Astrocyte (in vitro differentiated cells and primary cell): ENCODE results near the gene CDHR5. TPM values are rescaled to one million over a fixed set of nuclear protein-coding genes. Genes with fewer than 3 reads are reported as not detected.

Experiments
- DNase-seq: peaks from one replicate; pipeline ENCODE4 v3.0.0-alpha.2; 2010; ENCODE audit warnings: low read depth
- FAIRE-seq: peaks from 2 replicates; lab custom pipeline; 2011; peaks lifted over from hg19 to GRCh38; lab: Jason Lieb, UNC
- H2AFZ ChIP-seq: 2 replicates; pipeline ENCODE4 v1.6.0; 2012; ENCODE audit warnings: low read depth, low read length, inconsistent platforms
- H3K27ac ChIP-seq: 2 replicates; pipeline ENCODE4 v1.5.1; 2011; ENCODE audit warnings: low read depth, low read length, inconsistent platforms
- H3K27me3 ChIP-seq: 2 replicates; pipeline ENCODE4 v1.6.0; 2011; ENCODE audit warnings: low read length, inconsistent platforms; ENCODE audit not compliant: insufficient read depth
- H3K36me3 ChIP-seq: 2 replicates; pipeline ENCODE4 v1.5.1; 2011; ENCODE audit warnings: low read length, inconsistent platforms; ENCODE audit not compliant: insufficient read depth
- H3K4me1 ChIP-seq: 2 replicates; pipeline ENCODE4 v1.5.1; 2011; ENCODE audit warnings: low read length, inconsistent platforms; ENCODE audit not compliant: insufficient read depth
- H3K4me2 ChIP-seq: 2 replicates; pipeline ENCODE4 v1.6.0; 2012; ENCODE audit warnings: low read length, inconsistent platforms
- H3K4me3 ChIP-seq: 2 replicates; pipeline ENCODE4 v1.5.1; 2011; ENCODE audit warnings: low read depth, mild to moderate bottlenecking, low read length, inconsistent platforms; ENCODE audit not compliant: insufficient read depth
- H3K79me2 ChIP-seq: 2 replicates; pipeline ENCODE4 v1.6.0; 2012; ENCODE audit warnings: mild to moderate bottlenecking, low read length, inconsistent platforms; ENCODE audit not compliant: insufficient read depth
- H3K9ac ChIP-seq: 2 replicates; pipeline ENCODE4 v1.6.0; 2012; ENCODE audit warnings: mild to moderate bottlenecking, low read length, inconsistent platforms
- H3K9me3 ChIP-seq: 2 replicates; pipeline ENCODE4 v1.5.1; 2012; ENCODE audit warnings: low read depth, mild to moderate bottlenecking, low read length, inconsistent platforms; ENCODE audit not compliant: insufficient read depth
- H4K20me1 ChIP-seq: 2 replicates; pipeline ENCODE4 v1.6.0; 2012; ENCODE audit warnings: low read length, inconsistent platforms; ENCODE audit not compliant: insufficient read depth
- H3K27ac Mint-ChIP-seq: one replicate; pipeline ENCODE4 v1.8.0; 2021; ENCODE audit warnings: mild to moderate bottlenecking, mixed read lengths; ENCODE audit not compliant: unreplicated experiment
- H3K27me3 Mint-ChIP-seq: one replicate; pipeline ENCODE4 v1.8.0; 2021; ENCODE audit warnings: low read depth, mixed read lengths; ENCODE audit not compliant: unreplicated experiment
- H3K36me3 Mint-ChIP-seq: one replicate; pipeline ENCODE4 v1.8.0; 2021; ENCODE audit warnings: low read depth, mixed read lengths; ENCODE audit not compliant: unreplicated experiment
- H3K4me1 Mint-ChIP-seq: one replicate; pipeline ENCODE4 v1.8.0; 2021; ENCODE audit warnings: low read depth, mixed read lengths; ENCODE audit not compliant: unreplicated experiment
- H3K4me3 Mint-ChIP-seq: one replicate; pipeline ENCODE4 v1.8.0; 2021; ENCODE audit warnings: mild to moderate bottlenecking, moderate library complexity, mixed read lengths; ENCODE audit not compliant: unreplicated experiment
- H3K9me3 Mint-ChIP-seq: one replicate; pipeline ENCODE4 v1.8.0; 2021; ENCODE audit warnings: mild to moderate bottlenecking, mixed read lengths; ENCODE audit not compliant: unreplicated experiment
- EZH2 ChIP-seq: IDR thresholded peaks from 2 replicates; pipeline ENCODE4 v1.6.1; 2012; ENCODE audit warnings: mild to moderate bottlenecking, low read length, inconsistent platforms; ENCODE audit not compliant: insufficient read depth
- total RNA-seq: library from RNA; stranded (reverse); gene quantifications from 2 replicates; pipeline ENCODE4 v1.2.1, GENCODE V29; 2021
- TF ChIP-seq, protein P1 (sequence below): IDR thresholded peaks from 2 replicates; pipeline ENCODE4 v1.5.1; 2011; ENCODE audit warnings: low read depth, mild to moderate bottlenecking, inconsistent platforms, low read length, moderate library complexity; ENCODE audit not compliant: insufficient read depth

CDHR5 gene
- total RNA-seq, 1 donor from 2014 or later = not detected

DNA sequence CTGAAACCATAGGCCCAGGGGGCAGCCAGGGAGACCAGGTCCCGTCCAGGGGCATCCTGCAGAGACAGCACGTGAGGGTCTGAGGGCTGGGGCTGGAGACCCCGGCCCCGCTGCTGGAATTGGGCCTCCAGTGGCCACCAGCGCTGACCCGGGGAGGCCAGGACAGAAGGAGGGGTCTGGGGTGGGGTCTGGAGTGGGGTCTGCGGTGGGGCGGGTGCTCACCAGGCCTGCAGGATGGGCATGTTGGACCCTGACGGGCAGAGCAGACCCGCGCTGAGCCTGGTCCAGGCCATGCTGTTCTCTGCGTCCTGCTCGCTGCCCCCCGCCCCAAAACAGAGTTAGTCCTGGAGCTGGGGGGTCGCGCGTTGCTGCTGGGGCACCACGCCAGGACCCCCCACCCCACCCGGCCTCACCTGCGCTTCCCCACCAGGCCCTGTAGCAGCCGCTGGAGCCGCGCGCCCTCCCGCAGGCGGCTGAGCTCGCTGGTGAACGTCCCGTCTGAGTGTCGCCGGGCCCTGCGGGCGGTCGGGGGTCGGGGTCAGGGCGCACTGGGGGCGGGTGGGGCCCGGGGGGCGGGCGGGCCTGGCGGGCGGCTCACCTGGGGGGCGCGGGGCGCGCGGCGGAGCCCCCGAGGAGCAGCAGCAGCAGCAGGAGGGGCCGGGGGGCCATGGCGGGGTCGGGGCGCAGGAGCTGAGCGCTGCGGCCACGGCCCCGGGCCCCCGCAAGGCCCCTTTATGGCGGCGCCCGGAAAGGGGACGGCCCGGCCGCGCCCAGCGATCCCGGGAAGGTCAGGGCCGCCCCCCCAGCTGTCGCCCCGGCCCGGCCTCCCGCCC is 1.9 kb upstream of the CDHR5 start, which contains the start of gene SCT:
Gene SCT, minus strand, starts transcription at position 707 of the 833 bp plus-strand sequence. Its CDS starts 38 bp downstream, at position 669.
- Histone ChIP-seq H3K36me3 (no peaks in the 10 kb centered on the region), H3K4me1 (peaks cover 15% of the 10 kb centered on the region), H2AFZ (no peak within 1 kb of the TSS), H4K20me1 (peaks cover 5% of the 10 kb centered on the region), H3K4me3 (no peak within 1 kb of the TSS), H3K27me3 (peaks cover 2% of the 10 kb centered on the region), H3K79me2 (no peaks in the 10 kb centered on the region), H3K9ac (no peak within 1 kb of the TSS), H3K9me3 (no peaks in the 10 kb centered on the region), H3K27ac (no peak within 1 kb of the TSS), H3K4me2 (peak within 1 kb of the TSS; percentile 78)
- TF ChIP-seq, protein P1, sequence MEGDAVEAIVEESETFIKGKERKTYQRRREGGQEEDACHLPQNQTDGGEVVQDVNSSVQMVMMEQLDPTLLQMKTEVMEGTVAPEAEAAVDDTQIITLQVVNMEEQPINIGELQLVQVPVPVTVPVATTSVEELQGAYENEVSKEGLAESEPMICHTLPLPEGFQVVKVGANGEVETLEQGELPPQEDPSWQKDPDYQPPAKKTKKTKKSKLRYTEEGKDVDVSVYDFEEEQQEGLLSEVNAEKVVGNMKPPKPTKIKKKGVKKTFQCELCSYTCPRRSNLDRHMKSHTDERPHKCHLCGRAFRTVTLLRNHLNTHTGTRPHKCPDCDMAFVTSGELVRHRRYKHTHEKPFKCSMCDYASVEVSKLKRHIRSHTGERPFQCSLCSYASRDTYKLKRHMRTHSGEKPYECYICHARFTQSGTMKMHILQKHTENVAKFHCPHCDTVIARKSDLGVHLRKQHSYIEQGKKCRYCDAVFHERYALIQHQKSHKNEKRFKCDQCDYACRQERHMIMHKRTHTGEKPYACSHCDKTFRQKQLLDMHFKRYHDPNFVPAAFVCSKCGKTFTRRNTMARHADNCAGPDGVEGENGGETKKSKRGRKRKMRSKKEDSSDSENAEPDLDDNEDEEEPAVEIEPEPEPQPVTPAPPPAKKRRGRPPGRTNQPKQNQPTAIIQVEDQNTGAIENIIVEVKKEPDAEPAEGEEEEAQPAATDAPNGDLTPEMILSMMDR = no peak
- TF ChIP-seq EZH2 = peak; percentile 76
- H3K36me3 Mint-ChIP-seq = peaks cover 9% of the 10 kb centered on the region
- H3K27me3 Mint-ChIP-seq = no peaks in the 10 kb centered on the region
- peaks cover 4% of the 10 kb centered on the region for H3K9me3 Mint-ChIP-seq
- no peak for DNase-seq
- H3K4me1 Mint-ChIP-seq = peaks cover 23% of the 10 kb centered on the region
- no peak for FAIRE-seq
- peak within 1 kb of the TSS; percentile 34 for H3K4me3 Mint-ChIP-seq
- peak within 1 kb of the TSS; percentile 98 for H3K27ac Mint-ChIP-seq

DNA sequence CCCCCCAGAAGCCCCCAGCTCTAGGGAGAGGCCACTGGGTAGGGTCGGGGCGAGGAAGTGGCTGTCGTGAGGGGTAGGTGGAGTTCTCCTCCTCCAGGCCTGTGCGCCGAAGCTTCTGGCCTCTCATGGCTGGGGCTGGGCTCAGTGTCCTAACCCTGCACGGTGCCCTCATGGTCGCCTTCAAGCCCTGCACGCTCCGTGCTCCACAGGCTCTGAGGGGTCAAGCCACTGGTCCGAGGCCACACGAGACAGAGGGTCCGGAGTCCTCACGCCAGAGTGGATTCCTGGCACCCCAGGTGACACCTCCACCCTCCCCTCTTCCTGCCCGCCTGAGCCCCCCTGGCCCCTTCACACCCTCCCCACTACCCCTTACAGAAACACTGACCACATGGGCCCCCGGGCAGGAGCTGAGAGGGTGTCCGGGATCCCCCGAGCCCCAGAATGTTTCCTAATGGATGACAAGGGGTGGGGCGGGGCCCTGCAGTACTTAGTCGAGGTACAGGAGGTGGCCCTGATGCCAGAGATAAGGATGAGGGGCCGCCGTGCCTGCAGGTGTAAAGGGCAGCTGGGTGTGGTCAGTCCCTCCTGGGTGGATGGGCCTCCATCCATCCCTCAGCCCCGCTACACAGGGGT is 997 bp upstream of the CDHR5 start:
- Histone ChIP-seq H3K36me3 (no peaks in the 10 kb centered on the region), H2AFZ (no peak overlapping the region), H3K4me1 (peaks cover 15% of the 10 kb centered on the region), H3K4me2 (no peak overlapping the region), H3K9ac (no peak overlapping the region), H3K4me3 (no peak overlapping the region), H3K27me3 (peaks cover 2% of the 10 kb centered on the region), H3K27ac (no peak overlapping the region), H3K9me3 (no peaks in the 10 kb centered on the region), H3K79me2 (no peaks in the 10 kb centered on the region), H4K20me1 (peaks cover 5% of the 10 kb centered on the region)
- Mint-ChIP-seq H3K4me3 (no peak overlapping the region), H3K36me3 (peaks cover 9% of the 10 kb centered on the region), H3K27ac (no peak overlapping the region), H3K4me1 (peaks cover 22% of the 10 kb centered on the region), H3K9me3 (peaks cover 4% of the 10 kb centered on the region), H3K27me3 (no peaks in the 10 kb centered on the region)
- FAIRE-seq (no peak), DNase-seq (no peak)
- TF ChIP-seq, protein P1 = no peak
- no peak for TF ChIP-seq EZH2
